ENCODE data around the gene FBP1. TPM values are rescaled to one million over a fixed set of nuclear protein-coding genes. Genes with fewer than 3 reads are reported as not detected.
"Not testable (repeated sequence)": the region's sequence is repeated elsewhere in the genome, so short reads cannot be mapped to it uniquely, and the experiment has no call there.

Gene FBP1
- total RNA-seq, 6 experiments from 2014 or later, result not detected

- Mint-ChIP-seq H3K27ac (no peak overlapping the region), H3K27me3 (ENCODE audit: insufficient read depth) (peaks cover 14% of the 10 kb centered on the region), H3K9me3 (no peaks in the 10 kb centered on the region), H3K36me3 (ENCODE audit: low read depth) (no peaks in the 10 kb centered on the region), H3K4me1 (ENCODE audit: low read depth) (no peaks in the 10 kb centered on the region), H3K4me3 (no peak overlapping the region)
- TF ChIP-seq, protein P1, sequence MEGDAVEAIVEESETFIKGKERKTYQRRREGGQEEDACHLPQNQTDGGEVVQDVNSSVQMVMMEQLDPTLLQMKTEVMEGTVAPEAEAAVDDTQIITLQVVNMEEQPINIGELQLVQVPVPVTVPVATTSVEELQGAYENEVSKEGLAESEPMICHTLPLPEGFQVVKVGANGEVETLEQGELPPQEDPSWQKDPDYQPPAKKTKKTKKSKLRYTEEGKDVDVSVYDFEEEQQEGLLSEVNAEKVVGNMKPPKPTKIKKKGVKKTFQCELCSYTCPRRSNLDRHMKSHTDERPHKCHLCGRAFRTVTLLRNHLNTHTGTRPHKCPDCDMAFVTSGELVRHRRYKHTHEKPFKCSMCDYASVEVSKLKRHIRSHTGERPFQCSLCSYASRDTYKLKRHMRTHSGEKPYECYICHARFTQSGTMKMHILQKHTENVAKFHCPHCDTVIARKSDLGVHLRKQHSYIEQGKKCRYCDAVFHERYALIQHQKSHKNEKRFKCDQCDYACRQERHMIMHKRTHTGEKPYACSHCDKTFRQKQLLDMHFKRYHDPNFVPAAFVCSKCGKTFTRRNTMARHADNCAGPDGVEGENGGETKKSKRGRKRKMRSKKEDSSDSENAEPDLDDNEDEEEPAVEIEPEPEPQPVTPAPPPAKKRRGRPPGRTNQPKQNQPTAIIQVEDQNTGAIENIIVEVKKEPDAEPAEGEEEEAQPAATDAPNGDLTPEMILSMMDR (IDR thresholded peaks at IDR 0.05), result no peak
- no peak for DNase-seq
Observed at GRCh38 chr9:94576131-94576530, 63.2 kb downstream of the FBP1 start.

GRCh38 chr9:94568972-94569712 is 70.2 kb downstream of the FBP1 start:
- no peaks in the 10 kb centered on the region for H3K4me1 Mint-ChIP-seq (ENCODE audit: low read depth)
- TF ChIP-seq, protein P1 (IDR thresholded peaks at IDR 0.05), result no peak
- H3K9me3 Mint-ChIP-seq, result no peaks in the 10 kb centered on the region
- no peak overlapping the region for H3K27ac Mint-ChIP-seq
- H3K4me3 Mint-ChIP-seq, result no peak overlapping the region
- no peaks in the 10 kb centered on the region for H3K36me3 Mint-ChIP-seq (ENCODE audit: low read depth)
- peaks cover 26% of the 10 kb centered on the region for H3K27me3 Mint-ChIP-seq (ENCODE audit: insufficient read depth)
- no peak for DNase-seq

- H3K4me1 Mint-ChIP-seq (ENCODE audit: low read depth), result no peaks in the 10 kb centered on the region
- no peak for DNase-seq
- H3K27ac Mint-ChIP-seq, result no peak overlapping the region
- H3K27me3 Mint-ChIP-seq (ENCODE audit: insufficient read depth), result peaks cover 26% of the 10 kb centered on the region
- TF ChIP-seq, protein P1 (IDR thresholded peaks at IDR 0.05), result no peak
- no peak overlapping the region for H3K4me3 Mint-ChIP-seq
- no peaks in the 10 kb centered on the region for H3K36me3 Mint-ChIP-seq (ENCODE audit: low read depth)
- no peaks in the 10 kb centered on the region for H3K9me3 Mint-ChIP-seq
Observed at GRCh38 chr9:94568250-94568889, 70.9 kb downstream of the FBP1 start.

DNA sequence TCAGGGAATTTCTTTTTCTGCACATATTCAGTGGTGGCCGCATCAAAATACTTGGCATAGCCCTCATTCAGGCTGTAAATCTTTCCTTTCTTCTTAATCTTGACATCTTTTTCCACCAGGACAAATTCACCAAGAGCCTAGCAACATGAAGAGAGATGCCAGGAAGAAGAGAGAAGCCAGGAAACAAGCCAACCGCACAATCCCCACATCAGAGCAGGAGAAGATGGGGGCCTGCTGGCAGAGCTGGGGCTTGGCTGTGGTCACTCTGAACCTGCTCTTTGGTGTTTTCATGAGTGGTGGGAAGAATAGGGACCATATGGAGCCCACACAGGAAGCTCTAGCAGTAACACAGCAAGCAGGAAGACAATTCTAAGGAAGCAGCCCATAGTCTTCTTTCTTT is 72.0 kb downstream of the FBP1 start:
- no peaks in the 10 kb centered on the region for H3K36me3 Mint-ChIP-seq (ENCODE audit: low read depth)
- TF ChIP-seq, protein P1 (IDR thresholded peaks at IDR 0.05), result no peak
- no peaks in the 10 kb centered on the region for H3K9me3 Mint-ChIP-seq
- no peak overlapping the region for H3K27ac Mint-ChIP-seq
- no peak for DNase-seq
- H3K27me3 Mint-ChIP-seq (ENCODE audit: insufficient read depth), result peaks cover 24% of the 10 kb centered on the region
- H3K4me3 Mint-ChIP-seq, result no peak overlapping the region
- no peaks in the 10 kb centered on the region for H3K4me1 Mint-ChIP-seq (ENCODE audit: low read depth)

DNA sequence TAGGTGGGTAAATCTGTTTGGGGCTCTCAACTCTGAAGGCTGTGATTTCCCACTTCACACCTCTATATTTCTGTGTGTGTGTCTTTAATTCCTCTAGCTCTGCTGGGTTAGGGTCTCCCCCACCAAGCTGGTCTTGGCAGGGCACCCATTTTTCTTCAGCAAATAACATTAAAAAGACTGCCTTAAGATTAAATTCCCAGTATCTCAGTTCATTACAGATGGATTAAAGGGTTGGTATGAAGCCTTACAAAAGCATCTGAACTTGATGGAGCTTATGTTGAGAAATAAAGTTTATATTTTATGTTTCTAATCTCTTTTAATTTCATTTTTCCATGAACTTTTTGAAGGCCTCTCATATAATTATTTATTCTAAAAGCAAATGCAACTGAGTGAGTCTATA is 72.8 kb downstream of the FBP1 start:
- peaks cover 17% of the 10 kb centered on the region for H3K27me3 Mint-ChIP-seq (ENCODE audit: insufficient read depth)
- no peak overlapping the region for H3K27ac Mint-ChIP-seq
- H3K4me1 Mint-ChIP-seq (ENCODE audit: low read depth), result no peaks in the 10 kb centered on the region
- no peak overlapping the region for H3K4me3 Mint-ChIP-seq
- DNase-seq, result no peak
- TF ChIP-seq, protein P1 (IDR thresholded peaks at IDR 0.05), result no peak
- H3K36me3 Mint-ChIP-seq (ENCODE audit: low read depth), result no peaks in the 10 kb centered on the region
- H3K9me3 Mint-ChIP-seq, result no peaks in the 10 kb centered on the region

- not testable (repeated sequence) for H3K9me3 Mint-ChIP-seq; H3K4me3 Mint-ChIP-seq; DNase-seq; H3K27ac Mint-ChIP-seq; H3K4me1 Mint-ChIP-seq (ENCODE audit: low read depth); H3K36me3 Mint-ChIP-seq (ENCODE audit: low read depth)
- peaks cover 16% of the 10 kb centered on the region for H3K27me3 Mint-ChIP-seq (ENCODE audit: insufficient read depth)
Observed at GRCh38 chr9:94564279-94564678, 75.0 kb downstream of the FBP1 start.
